Pulmonary artery endothelial cell (primary cell): Measurements from ENCODE around the gene GREB1. TPM values are rescaled to one million over a fixed set of nuclear protein-coding genes. Genes with fewer than 3 reads are reported as not detected.
A peak's percentile ranks its signal among the peaks of the same experiment; 100 is the strongest.

Source experiments
- DNase-seq: peaks from one replicate; pipeline ENCODE4 v3.0.0-alpha.2; 2011; ENCODE audit warnings: low read depth, low spot score
- total RNA-seq: library from RNA; depleted of rRNA; stranded (reverse); fragments of >200 nt; gene quantifications from 2 replicates; pipeline ENCODE4 v1.2.3, GENCODE V29; 2014

The GREB1 gene
- total RNA-seq, 1 donor from 2014 or later, result 0.07 TPM

- no peak for DNase-seq
Measured at GRCh38 chr2:11680182-11680900, 146.5 kb downstream of the GREB1 start.

DNA sequence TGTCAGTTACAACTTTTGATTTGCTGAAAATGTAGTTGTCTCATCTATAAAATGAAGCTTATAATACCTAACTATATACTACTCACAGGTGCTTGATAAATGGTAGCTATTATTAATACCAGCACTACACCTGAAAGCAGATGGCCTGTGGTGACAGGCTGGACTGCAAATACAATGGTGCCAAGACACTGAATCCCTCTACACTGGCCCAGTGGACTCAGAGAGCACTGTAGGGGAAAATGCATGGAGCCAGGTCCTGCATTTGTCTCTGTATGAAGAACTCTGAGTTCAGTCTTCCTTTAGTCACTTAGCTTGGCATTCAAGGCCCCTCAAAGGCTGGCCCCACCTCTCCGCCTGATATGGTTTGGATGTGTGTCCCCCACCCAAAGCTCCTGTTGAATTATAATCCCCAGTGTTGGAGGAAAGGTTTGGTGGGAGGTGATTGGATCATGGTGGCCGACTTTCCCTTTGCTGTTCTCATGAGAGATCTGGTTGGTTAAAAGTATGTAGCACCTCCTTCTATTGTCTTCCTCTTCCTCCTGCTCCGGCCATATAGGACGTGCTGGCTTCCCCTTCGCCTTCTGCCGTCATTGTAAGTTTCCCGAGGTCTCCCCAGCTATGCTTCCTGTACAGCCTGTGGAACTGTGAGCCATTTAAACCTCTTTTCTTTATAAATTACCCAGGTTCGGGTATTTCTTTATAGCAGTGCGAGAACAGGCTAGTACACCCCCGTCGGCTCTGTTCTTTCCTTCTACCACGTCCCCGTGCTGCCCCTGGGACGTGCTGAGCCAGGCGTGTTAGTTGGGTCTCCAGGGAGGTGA is 147.3 kb downstream of the GREB1 start:
- DNase-seq, result no peak

DNA sequence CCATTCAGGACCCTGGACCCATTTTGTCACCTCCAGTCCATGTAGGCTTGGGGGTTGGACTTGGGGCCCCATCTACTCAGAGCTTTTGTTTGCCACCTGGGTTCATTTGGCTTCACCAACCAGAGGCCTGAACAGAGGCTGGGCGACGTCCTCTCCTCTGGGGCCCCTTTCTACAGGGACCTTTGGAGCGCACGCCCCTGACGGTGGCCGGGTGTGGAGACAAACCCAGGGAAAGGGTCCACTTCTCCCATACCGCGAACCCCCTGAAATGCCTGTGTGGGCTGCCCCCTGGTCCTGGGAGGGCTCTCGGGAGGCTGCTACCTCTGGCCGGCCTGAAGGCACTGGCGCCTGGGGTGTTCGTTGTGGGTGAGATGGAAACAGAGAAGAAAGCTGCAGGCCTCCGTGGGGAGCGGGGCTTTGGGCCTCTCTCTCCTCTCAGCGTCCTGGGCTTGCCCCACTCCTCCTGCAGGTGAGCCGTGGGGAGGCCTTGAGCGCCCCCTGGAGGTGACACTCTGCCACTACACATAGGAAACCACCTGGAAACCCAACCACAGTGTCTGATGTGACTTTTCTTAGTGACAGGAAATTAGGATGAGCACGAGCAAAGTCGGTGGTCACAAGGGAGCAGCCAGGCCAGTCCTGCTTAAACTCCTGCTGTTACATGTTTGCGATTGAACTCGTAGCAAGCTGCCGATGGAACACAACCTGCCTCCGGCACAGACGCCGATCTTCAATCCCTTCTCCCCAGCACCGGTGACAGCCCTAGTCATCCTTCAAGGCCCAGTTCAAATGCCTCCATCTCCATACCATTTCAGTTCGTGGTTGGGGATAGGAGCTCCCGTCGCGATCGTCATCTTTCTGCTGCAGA is 148.1 kb downstream of the GREB1 start:
- no peak for DNase-seq

DNA sequence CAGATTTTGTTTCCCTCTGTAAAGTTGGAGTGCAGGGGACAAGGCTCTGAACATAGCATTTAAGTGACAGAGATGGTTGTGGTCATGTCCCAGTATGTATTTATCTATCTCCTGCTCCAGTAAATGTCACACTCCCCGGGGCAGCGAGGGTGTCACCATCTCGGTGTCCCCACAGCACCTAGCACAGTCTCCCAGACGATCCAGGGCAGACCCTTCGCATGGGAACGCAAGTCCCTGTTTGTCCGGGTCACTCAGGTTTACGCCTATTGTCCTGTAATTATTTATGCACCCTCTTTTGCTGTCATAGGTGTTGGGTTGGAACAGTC is 148.7 kb downstream of the GREB1 start:
- DNase-seq, result no peak

- no peak for DNase-seq
Measured at GRCh38 chr2:11683476-11683875, 149.6 kb downstream of the GREB1 start.

DNA sequence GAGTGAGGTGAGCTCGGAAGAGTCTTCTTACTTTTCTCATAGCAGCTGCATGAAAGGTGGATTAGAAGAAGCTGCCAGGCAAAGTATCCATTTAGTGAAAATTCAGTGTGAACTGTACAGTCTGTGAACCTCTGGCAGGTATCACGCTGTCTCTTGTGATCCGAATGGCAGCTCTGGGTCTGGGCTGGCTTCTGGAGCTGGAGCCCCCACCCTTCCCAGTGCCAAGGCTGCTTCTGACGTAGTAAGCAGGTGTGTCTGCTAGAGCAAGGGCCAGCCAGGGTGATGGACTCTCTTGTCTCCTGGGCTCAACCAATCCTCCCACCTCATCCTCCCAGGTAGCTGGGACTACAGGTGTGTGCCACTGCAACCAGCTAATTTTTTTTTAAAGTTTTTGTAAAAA is 150.1 kb downstream of the GREB1 start:
- DNase-seq, result no peak

- DNase-seq, result no peak
Measured at GRCh38 chr2:11684894-11685460, 151.1 kb downstream of the GREB1 start.

DNA sequence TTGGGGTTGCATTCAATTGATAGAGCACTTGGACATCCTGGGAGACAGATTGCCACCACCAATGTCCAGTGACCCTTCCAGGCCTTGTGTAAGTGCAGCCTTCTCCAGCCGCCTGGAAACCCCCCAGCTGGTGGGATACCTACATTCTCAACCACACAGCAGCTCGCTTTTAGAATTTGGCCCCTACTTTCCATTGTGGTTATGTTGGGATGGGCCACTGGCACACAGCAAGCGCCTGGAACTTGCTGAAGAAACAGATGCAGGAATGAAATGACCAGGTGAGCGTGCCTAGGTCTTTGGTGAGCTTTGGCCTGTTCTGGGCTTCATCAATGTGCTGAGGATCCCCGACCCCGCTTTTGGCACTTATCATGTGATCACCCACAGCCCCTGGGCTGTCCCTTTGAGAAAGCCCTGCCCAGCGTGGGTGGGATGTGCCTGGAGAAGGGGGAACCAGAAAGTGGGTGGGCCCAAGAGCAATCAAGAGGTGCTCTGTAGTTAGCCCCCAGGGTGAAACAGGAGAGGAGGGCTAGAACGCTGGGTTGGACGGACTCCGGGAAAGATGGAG is 152.1 kb downstream of the GREB1 start:
- DNase-seq, result no peak

GRCh38 chr2:11687736-11688135 is 153.9 kb downstream of the GREB1 start:
- DNase-seq, result no peak

GRCh38 chr2:11688222-11689069 is 154.6 kb downstream of the GREB1 start:
- DNase-seq, result peak; percentile 19

GRCh38 chr2:11691076-11691660 is 157.3 kb downstream of the GREB1 start:
- no peak for DNase-seq

Other genes starting within 250 kb of the GREB1 start
- 53.4 and 77.8 TPM in 2 replicates for gene ROCK2, start 189.4 kb upstream of the GREB1 start, total RNA-seq
- 12.0 and 12.4 TPM in 2 replicates for gene E2F6, start 67.9 kb upstream of the GREB1 start, total RNA-seq
- gene NTSR2, start 136.2 kb downstream of the GREB1 start, total RNA-seq, result not detected in 2 replicates
- gene LPIN1, start 212.6 kb downstream of the GREB1 start, total RNA-seq, result 43.1 and 52.3 TPM in 2 replicates